Ectodermal cell (in vitro differentiated cells): ENCODE data around the gene TICAM1.
"Not testable (repeated sequence)": the region's sequence is repeated elsewhere in the genome, so short reads cannot be mapped to it uniquely, and the experiment has no call there.

Experiments used
- H3K27ac ChIP-seq: 2 replicates; pipeline ENCODE4 v1.7.0; 2013; ENCODE audit warnings: mild to moderate bottlenecking, low read depth, low read length; ENCODE audit not compliant: insufficient read depth, poor library complexity, severe bottlenecking
- H3K27me3 ChIP-seq: 2 replicates; pipeline ENCODE4 v1.7.0; 2013; ENCODE audit warnings: mild to moderate bottlenecking, low read length; ENCODE audit not compliant: insufficient read depth, control insufficient read depth, poor library complexity, severe bottlenecking
- H3K36me3 ChIP-seq: one replicate; pipeline ENCODE4 v1.7.0; 2013; ENCODE audit warnings: low read length; ENCODE audit not compliant: control insufficient read depth, insufficient read depth
- H3K4me1 ChIP-seq: one replicate; pipeline ENCODE4 v1.7.0; 2013; ENCODE audit warnings: low read length; ENCODE audit not compliant: control insufficient read depth, insufficient read depth
- H3K4me3 ChIP-seq: 2 replicates; pipeline ENCODE4 v1.7.0; 2013; ENCODE audit warnings: low read depth, low read length, control low read depth; ENCODE audit not compliant: insufficient read depth
- H3K9me3 ChIP-seq: 2 replicates; pipeline ENCODE4 v1.7.0; 2013; ENCODE audit warnings: mild to moderate bottlenecking, low read length, moderate library complexity; ENCODE audit not compliant: control insufficient read depth
- WGBS, 2 experiments: methylation state at CpG; one replicate each; pipeline ENCODE4 v1.1.7; 2013; ENCODE audit warnings: missing lambda C conversion rate in 2 of 2; 5-methylcytosine and 5-hydroxymethylcytosine counted together

The TICAM1 gene

DNA sequence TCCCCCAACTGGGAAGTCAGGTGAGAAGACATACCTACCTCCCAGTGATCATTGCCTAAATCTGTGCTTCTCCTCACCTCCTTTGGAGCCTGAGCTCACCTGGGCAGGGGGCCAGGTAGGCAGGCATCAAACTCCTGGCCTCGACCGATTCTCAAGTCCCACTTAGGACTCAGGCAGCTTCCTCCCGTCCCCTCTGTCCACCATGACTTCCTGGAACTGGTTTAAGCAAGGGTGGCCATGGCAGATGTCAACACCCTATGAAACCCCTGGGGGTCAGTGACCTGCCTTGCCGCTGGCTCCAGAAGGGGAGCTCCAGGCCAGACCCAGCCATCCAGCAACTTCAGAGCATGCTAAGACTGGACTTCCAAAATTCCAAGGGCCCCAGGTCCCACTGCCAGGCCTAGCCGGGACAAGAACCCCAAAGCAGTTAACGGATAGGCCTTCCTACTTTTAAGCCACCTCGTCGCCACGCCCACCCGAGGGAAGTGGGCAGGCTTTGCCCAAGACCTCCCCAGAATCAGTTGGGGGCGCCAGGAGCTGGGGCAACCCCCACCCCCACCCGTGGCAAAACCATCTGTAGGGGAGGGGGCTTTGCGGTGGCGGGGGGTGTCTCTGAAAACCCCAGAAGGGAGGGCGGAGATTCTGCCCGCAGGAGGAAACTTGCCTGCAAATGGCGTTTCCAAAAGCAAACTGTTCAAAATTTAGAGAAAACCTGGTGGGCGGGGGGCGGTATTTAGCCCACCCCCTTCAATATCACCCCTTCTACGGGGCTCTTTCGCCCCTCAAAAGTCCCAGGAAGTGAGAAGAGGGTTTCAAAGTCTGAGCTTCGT is 35.3 kb upstream of the TICAM1 start:
- 11 to 12% methylated on average over 21 to 22 of the region's 22 CpGs for WGBS, 2 experiments
- H3K27me3 ChIP-seq, result no peaks in the 10 kb centered on the region
- H3K27ac ChIP-seq, result peak overlapping the region; percentile 55
- H3K9me3 ChIP-seq, result no peaks in the 10 kb centered on the region
- H3K36me3 ChIP-seq, result no peaks in the 10 kb centered on the region
- peak overlapping the region; percentile 91 for H3K4me3 ChIP-seq
- H3K4me1 ChIP-seq, result peaks cover 5% of the 10 kb centered on the region

DNA sequence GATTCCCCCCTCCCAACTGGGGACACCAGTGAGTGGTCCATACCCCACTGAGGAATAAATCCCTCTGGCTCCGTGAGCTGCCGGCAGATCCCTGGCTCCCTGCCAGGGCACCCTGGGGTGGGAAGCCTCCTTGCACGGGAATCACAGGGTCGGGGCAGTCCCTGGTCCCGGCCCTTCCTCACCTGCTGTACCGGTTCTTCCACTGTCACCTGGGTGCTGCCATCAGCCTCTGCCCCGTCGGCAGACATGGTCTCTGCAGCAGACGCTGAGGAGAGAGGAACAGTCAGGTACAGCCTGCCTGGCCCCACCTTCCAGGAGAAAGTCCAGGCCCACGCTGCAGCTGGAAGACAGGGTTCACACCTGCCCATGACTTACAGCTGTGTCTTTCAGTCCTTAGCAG is 29.6 kb upstream of the TICAM1 start:
- WGBS, 2 experiments, result 90 to 91% methylated on average over 10 of the region's 10 CpGs
- Histone ChIP-seq H3K4me3 (no peak overlapping the region), H3K27ac (no peak overlapping the region), H3K27me3 (no peaks in the 10 kb centered on the region), H3K9me3 (no peaks in the 10 kb centered on the region), H3K36me3 (peaks cover 19% of the 10 kb centered on the region), H3K4me1 (no peaks in the 10 kb centered on the region)

DNA sequence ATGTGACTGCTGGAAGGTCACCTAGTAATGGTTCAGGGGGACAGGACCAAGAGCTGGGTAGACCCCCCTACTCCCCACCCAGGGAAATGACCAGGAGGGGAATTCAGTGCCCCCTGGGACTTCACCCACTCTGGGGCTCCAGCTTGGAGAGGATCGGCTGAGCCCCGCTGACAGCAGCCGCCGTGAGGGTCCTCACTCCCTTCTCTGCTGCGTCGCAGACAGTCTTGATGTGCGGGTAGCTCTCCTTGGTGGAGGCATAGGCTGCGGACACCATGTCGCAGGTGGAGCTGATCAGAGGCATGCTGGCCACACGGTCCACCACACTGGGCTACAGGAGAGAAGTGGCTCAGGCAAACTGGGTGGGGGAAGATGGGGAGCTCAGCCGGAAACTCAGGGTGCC is 28.2 kb upstream of the TICAM1 start:
- peaks cover 24% of the 10 kb centered on the region for H3K36me3 ChIP-seq
- H3K27me3 ChIP-seq, result no peaks in the 10 kb centered on the region
- H3K27ac ChIP-seq, result no peak overlapping the region
- 95 to 96% methylated on average over 11 of the region's 11 CpGs for WGBS, 2 experiments
- no peak overlapping the region for H3K4me3 ChIP-seq
- no peaks in the 10 kb centered on the region for H3K9me3 ChIP-seq
- H3K4me1 ChIP-seq, result no peaks in the 10 kb centered on the region

DNA sequence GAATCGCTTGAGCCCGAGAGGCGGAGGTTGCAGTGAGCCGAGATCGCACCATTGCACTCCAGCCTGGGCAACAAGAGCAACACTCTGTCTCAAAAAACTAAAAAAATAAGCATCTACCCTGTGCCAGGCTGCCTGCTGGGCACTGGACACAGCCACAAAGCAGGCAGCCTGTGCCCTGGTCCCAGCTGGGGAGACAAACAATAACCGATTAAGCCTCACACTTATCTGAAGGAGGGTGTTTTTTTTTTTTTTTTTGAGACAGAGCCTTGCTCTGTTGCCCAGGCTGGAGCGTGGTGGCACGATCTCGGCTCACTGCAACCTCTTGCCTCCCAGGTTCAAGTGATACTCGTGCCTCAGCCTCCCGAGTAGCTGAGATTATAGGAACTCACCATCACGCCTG is 25.0 kb upstream of the TICAM1 start:
- not testable (repeated sequence) for H3K9me3 ChIP-seq, H3K27me3 ChIP-seq, H3K4me1 ChIP-seq, H3K4me3 ChIP-seq, H3K27ac ChIP-seq
- H3K36me3 ChIP-seq, result peaks cover 24% of the 10 kb centered on the region
- 87 to 93% methylated on average over 12 of the region's 12 CpGs for WGBS, 2 experiments

DNA sequence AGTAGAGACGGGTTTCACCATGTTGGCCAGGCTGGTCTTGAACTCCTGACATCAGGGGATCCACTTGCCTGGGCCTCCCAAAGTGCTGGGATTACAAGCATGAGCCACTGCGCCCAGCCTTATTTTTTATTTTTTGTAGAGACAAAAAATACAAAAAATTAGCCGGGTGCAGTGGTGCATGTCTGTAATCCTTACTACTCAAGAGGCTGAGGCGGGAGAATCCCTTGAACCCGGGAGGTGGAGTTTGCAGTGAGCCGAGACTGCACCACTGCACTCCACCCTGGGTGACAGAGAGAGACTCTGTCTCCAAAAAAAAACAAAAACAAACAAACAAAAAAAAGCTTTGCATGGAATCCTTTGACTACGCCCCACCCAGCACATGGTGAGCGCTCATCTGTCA is 22.0 kb upstream of the TICAM1 start:
- H3K36me3 ChIP-seq, result peaks cover 12% of the 10 kb centered on the region
- not testable (repeated sequence) for H3K4me3 ChIP-seq, H3K27ac ChIP-seq, H3K4me1 ChIP-seq, H3K27me3 ChIP-seq, H3K9me3 ChIP-seq
- WGBS, 2 experiments, result 80 to 82% methylated on average over 8 of the region's 8 CpGs

DNA sequence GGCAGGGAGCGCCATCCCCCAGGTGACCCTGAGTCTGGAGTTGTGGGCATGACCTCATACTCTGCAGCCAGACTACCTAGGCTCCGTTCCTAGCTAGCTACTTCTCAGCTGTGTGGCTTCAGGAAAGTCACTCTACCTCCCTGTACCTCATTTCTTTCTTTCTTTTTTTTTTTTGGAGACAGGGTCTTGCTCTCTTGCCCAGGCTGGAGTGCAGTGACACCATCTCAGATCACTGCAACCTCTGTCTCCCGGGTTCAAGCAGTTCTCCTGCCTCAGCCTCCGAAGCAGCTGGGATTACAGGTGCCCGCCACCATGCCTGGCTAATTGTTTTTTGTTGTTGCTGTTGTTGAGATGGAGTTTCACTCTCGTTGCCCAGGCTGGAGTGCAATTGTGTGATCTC is 21.0 kb upstream of the TICAM1 start:
- 93 to 96% methylated on average over 6 of the region's 6 CpGs for WGBS, 2 experiments
- peaks cover 14% of the 10 kb centered on the region for H3K36me3 ChIP-seq

DNA sequence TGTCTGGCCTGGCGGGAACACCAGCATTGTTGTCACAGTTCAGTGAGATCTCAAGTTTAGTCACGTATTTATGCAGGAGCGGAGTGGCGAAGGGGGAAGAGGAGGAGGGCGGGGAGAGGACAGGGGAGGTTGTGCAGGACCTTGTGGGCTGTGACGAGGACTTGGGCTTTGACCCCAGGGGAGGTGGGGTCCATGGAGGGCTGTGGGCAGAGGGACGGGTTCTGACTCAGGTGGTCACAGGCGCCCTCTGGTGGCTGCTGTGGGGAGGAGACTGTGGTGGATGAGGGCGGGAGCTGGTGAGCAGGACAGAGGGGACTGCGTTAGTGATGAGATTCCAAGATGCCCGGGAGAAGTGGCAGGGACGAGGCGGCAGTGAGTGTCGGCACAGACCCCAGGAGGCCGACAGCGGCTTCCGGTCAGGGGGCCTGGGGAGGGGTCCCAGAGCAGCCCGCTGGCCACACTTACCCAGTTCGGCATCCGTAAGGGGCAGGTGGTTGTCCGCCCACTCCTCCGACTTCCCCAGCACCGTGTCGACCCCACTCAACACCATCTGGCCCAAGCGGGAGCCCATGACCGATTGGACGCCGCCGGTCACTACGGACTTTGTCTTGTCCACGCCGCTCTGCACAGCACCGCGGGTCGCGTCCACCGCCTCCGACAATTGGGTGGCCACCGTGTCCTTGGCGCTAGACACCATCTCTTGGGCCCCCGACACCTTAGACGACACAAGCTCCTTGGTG is 20.2 kb upstream of the TICAM1 start:
- Histone ChIP-seq H3K9me3 (no peaks in the 10 kb centered on the region), H3K27me3 (no peaks in the 10 kb centered on the region), H3K4me1 (no peaks in the 10 kb centered on the region), H3K4me3 (no peak overlapping the region), H3K36me3 (peaks cover 16% of the 10 kb centered on the region), H3K27ac (no peak overlapping the region)
- WGBS, 2 experiments, result 75 to 76% methylated on average over 42 of the region's 42 CpGs

More for the DNA sequence above, 21.0 kb upstream of the TICAM1 start:
- H3K4me1 ChIP-seq, result no peaks in the 10 kb centered on the region
- H3K27ac ChIP-seq, result no peak overlapping the region
- no peaks in the 10 kb centered on the region for H3K27me3 ChIP-seq
- H3K4me3 ChIP-seq, result no peak overlapping the region
- no peaks in the 10 kb centered on the region for H3K9me3 ChIP-seq

DNA sequence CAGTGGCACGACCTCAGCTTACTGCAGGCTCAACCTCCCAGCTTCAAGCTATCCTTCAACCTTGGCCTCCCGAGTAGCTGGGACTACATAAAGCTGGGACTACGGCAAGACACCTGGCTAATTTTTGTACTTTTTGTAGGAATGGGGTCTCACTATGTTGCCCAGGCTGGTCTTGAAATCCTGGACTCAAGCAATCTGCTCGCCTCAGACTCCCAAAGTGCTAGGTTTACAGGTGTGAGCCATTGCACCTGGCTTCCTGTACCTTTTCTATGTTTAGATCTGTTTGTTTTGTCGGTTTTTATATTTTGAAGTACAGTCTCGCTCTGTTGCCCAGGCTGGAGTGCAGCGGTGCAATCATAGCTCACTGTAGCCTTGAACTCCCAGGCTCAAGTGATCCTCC is 17.5 kb upstream of the TICAM1 start:
- H3K27me3 ChIP-seq, result no peaks in the 10 kb centered on the region
- H3K36me3 ChIP-seq, result peaks cover 16% of the 10 kb centered on the region
- H3K9me3 ChIP-seq, result no peaks in the 10 kb centered on the region
- 95% methylated on average over 7 of the region's 7 CpGs for WGBS, 2 experiments
- no peaks in the 10 kb centered on the region for H3K4me1 ChIP-seq
- H3K27ac ChIP-seq, result no peak overlapping the region
- H3K4me3 ChIP-seq, result no peak overlapping the region

DNA sequence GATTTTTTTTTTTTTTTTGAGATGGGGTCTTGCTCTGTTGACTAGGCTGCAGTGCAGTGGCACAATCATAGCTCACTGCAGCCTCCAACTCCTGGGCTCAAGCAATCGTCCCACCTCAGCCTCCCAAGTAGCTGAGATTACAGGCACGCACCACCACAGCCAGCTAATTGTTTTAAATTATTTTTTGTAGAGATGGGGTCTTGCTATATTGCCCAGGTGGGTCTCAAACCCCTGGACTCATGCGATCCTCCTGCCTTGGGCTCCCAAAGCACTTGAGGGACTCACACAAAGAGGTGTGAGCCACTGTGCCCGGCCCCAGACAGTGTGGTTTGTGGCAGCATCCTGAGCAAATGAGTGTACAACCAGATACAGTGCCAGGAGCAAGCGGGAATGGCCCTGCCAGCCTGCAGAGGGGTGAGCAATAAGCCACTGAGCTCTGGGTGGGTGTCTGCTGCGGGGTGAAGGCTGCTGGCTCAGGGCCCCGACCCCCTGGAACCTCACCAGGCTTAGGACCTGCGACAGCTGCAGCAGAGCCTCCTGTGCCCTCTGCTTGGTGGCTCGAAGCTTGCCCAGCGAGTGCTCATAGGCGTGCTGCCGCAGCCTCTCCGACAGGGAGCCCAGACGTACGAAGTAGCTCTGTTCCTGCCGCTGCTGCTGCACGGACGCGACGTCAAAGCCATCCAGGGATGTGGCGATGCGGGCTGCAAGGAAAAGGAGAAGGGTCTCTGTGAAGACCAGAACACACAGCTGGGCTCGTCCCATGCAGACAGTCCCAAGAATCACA is 15.9 kb upstream of the TICAM1 start:
- no peaks in the 10 kb centered on the region for H3K4me1 ChIP-seq
- WGBS, 2 experiments, result 95 to 97% methylated on average over 23 of the region's 23 CpGs
- no peaks in the 10 kb centered on the region for H3K9me3 ChIP-seq
- H3K36me3 ChIP-seq, result peaks cover 23% of the 10 kb centered on the region
- H3K4me3 ChIP-seq, result no peak overlapping the region
- H3K27me3 ChIP-seq, result no peaks in the 10 kb centered on the region
- H3K27ac ChIP-seq, result no peak overlapping the region

DNA sequence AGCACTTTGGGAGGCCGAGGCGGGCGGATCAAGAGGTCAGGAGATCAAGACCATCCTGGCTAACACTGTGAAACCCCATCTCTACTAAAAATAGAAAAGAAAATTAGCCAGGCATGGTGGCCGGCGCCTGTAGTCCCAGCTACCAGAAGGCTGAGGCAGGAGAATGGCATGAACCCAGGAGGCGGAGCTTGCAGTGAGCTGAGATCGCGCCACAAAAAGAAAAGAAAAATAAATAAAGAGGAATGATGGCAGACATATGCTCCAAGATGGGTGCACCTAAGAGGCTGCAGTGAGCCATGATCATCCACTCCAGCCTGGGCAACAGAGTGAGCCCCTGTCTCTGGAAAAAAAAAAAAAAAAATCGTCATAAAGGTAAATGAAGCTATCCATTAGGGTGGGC is 14.5 kb upstream of the TICAM1 start:
- H3K27me3 ChIP-seq, H3K9me3 ChIP-seq, H3K27ac ChIP-seq, H3K4me3 ChIP-seq, H3K4me1 ChIP-seq: not testable (repeated sequence)
- WGBS, 2 experiments, result 91 to 96% methylated on average over 8 of the region's 9 CpGs
- peaks cover 29% of the 10 kb centered on the region for H3K36me3 ChIP-seq
